HEK293 (cell line): Measurements from ENCODE around the gene GSK3B.

Source experiments
- CTCF ChIA-PET: fragments of 350-600 bp; formaldehyde crosslinking; extraction: SDS; loops from one replicate; lab custom pipeline; 2021; ENCODE audit warnings: antibody characterized with exemption; lab: Yijun Ruan, JAX
- POLR2A ChIA-PET: fragments of 300-600 bp; formaldehyde crosslinking; extraction: SDS; loops from one replicate; lab custom pipeline; 2020; ENCODE audit warnings: antibody characterized with exemption, inconsistent platforms; lab: Yijun Ruan, JAX
- H3K27ac ChIP-seq: fragments of 200-500 bp; sonication (Bioruptor generic); 2 replicates; pipeline ENCODE4 v1.5.1; 2014; ENCODE audit warnings: low read depth, low read length, control low read depth, inconsistent platforms; ENCODE audit errors: extremely low read depth
- H3K36me3 ChIP-seq, 2 experiments: fragments of 200-500 bp in 1 of 2; sonication (Bioruptor generic) in 1 of 2; 1 replicate in 1 of 2; 2 replicates in 1 of 2; pipeline ENCODE4 v1.5.1; 2014 to 2017; ENCODE audit warnings: inconsistent platforms in 2 of 2, low read length in 2 of 2; ENCODE audit not compliant: control insufficient read depth in 2 of 2, insufficient read depth in 1 of 2
- H3K4me1 ChIP-seq: fragments of 200-500 bp; sonication (Bioruptor generic); 2 replicates; pipeline ENCODE4 v1.5.1; 2014; ENCODE audit warnings: mild to moderate bottlenecking, low read length, inconsistent platforms; ENCODE audit not compliant: control insufficient read depth, insufficient read depth
- H3K4me3 ChIP-seq: 2 replicates; pipeline ENCODE4 v1.5.1; 2011; ENCODE audit warnings: low read depth, mild to moderate bottlenecking, control low read depth, low read length, moderate library complexity
- H3K9me3 ChIP-seq: fragments of 200-500 bp; sonication (Bioruptor generic); 2 replicates; pipeline ENCODE4 v1.5.1; 2014; ENCODE audit warnings: low read depth, low read length, inconsistent platforms; ENCODE audit not compliant: control insufficient read depth, insufficient read depth
- HOXA7 ChIP-seq: sonication (generic); formaldehyde crosslinking; IDR thresholded peaks from 2 replicates; pipeline ENCODE4 v1.8.1; 2022; ENCODE audit warnings: missing genetic modification reagents, borderline replicate concordance
- HOXD13 ChIP-seq: sonication (generic); formaldehyde crosslinking; IDR thresholded peaks from 2 replicates; pipeline ENCODE4 v1.8.0; 2022; ENCODE audit warnings: missing genetic modification reagents, borderline replicate concordance
- INSM2 ChIP-seq: fragments of 450-650 bp; formaldehyde crosslinking; IDR thresholded peaks from 2 replicates; pipeline ENCODE4 v1.5.1; 2016; ENCODE audit warnings: missing biosample characterization, missing genetic modification characterization
- KLF9 ChIP-seq: fragments of 450-650 bp; formaldehyde crosslinking; IDR thresholded peaks from 2 replicates; pipeline ENCODE4 v1.5.1; 2016; ENCODE audit warnings: missing biosample characterization, missing genetic modification characterization, low read depth
- ZBTB1 ChIP-seq: fragments of 450-650 bp; formaldehyde crosslinking; IDR thresholded peaks from 2 replicates; pipeline ENCODE4 v1.5.1; 2016; ENCODE audit warnings: missing biosample characterization, missing genetic modification characterization
- ZBTB21 ChIP-seq: fragments of 450-650 bp; formaldehyde crosslinking; IDR thresholded peaks from 2 replicates; pipeline ENCODE4 v1.5.1; 2017; ENCODE audit warnings: missing biosample characterization, missing genetic modification characterization
- ZBTB7A ChIP-seq: fragments of 450-650 bp; formaldehyde crosslinking; IDR thresholded peaks from 2 replicates; pipeline ENCODE4 v1.5.1; 2016; ENCODE audit warnings: low read depth, missing biosample characterization, missing genetic modification characterization
- ZFP37 ChIP-seq: fragments of 450-650 bp; formaldehyde crosslinking; IDR thresholded peaks from 2 replicates; pipeline ENCODE4 v1.5.1; 2016; ENCODE audit warnings: missing biosample characterization, missing genetic modification characterization
- ZFP69B ChIP-seq: fragments of 450-650 bp; formaldehyde crosslinking; IDR thresholded peaks from 2 replicates; pipeline ENCODE4 v1.5.1; 2016; ENCODE audit warnings: missing biosample characterization, missing genetic modification characterization
- ZNF132 ChIP-seq: fragments of 450-650 bp; formaldehyde crosslinking; IDR thresholded peaks from 2 replicates; pipeline ENCODE4 v1.5.1; 2017; ENCODE audit warnings: missing biosample characterization, missing genetic modification characterization, borderline replicate concordance
- ZNF157 ChIP-seq: fragments of 450-650 bp; formaldehyde crosslinking; IDR thresholded peaks from 2 replicates; pipeline ENCODE4 v1.5.1; 2016; ENCODE audit warnings: missing biosample characterization, missing genetic modification characterization
- ZNF184 ChIP-seq: fragments of 450-650 bp; IDR thresholded peaks from 2 replicates; pipeline ENCODE4 v1.5.1; 2018; ENCODE audit warnings: missing biosample characterization, mild to moderate bottlenecking, missing genetic modification characterization
- ZNF214 ChIP-seq: fragments of 450-650 bp; formaldehyde crosslinking; IDR thresholded peaks from 2 replicates; pipeline ENCODE4 v1.5.1; 2017; ENCODE audit warnings: missing biosample characterization, mild to moderate bottlenecking, missing genetic modification characterization, borderline replicate concordance
- ZNF302 ChIP-seq: fragments of 450-650 bp; formaldehyde crosslinking; IDR thresholded peaks from 2 replicates; pipeline ENCODE4 v1.5.1; 2016; ENCODE audit warnings: missing biosample characterization, missing genetic modification characterization, low read depth
- ZNF350 ChIP-seq: fragments of 450-650 bp; formaldehyde crosslinking; IDR thresholded peaks from 2 replicates; pipeline ENCODE4 v1.5.0; 2017; ENCODE audit warnings: missing biosample characterization, mild to moderate bottlenecking, missing genetic modification characterization
- ZNF555 ChIP-seq: fragments of 450-650 bp; formaldehyde crosslinking; conservative IDR thresholded peaks from 2 replicates; pipeline ENCODE4 v1.5.1; 2017; ENCODE audit warnings: missing biosample characterization, mild to moderate bottlenecking, missing genetic modification characterization, inconsistent platforms
- ZNF600 ChIP-seq: fragments of 450-650 bp; formaldehyde crosslinking; IDR thresholded peaks from 2 replicates; pipeline ENCODE4 v1.5.1; 2016; ENCODE audit warnings: missing biosample characterization, missing genetic modification characterization
- ZNF701 ChIP-seq: fragments of 450-650 bp; formaldehyde crosslinking; IDR thresholded peaks from 2 replicates; pipeline ENCODE4 v1.5.1; 2016; ENCODE audit warnings: missing biosample characterization, missing genetic modification characterization
- ZNF830 ChIP-seq: fragments of 450-650 bp; IDR thresholded peaks from 2 replicates; pipeline ENCODE4 v1.5.0; 2018; ENCODE audit warnings: missing biosample characterization, missing genetic modification characterization, low read depth, mild to moderate bottlenecking, moderate library complexity
- ZSCAN30 ChIP-seq: fragments of 450-650 bp; IDR thresholded peaks from 2 replicates; pipeline ENCODE4 v1.5.1; 2018; ENCODE audit warnings: missing biosample characterization, mild to moderate bottlenecking, missing genetic modification characterization, moderate library complexity
- ZSCAN5A ChIP-seq: fragments of 450-650 bp; formaldehyde crosslinking; IDR thresholded peaks from 2 replicates; pipeline ENCODE4 v1.5.1; 2016; ENCODE audit warnings: missing biosample characterization, missing genetic modification characterization
- TF ChIP-seq, protein P1 (sequence below): fragments of 450-650 bp; formaldehyde crosslinking; IDR thresholded peaks from 2 replicates; pipeline ENCODE4 v1.5.1; 2016; ENCODE audit warnings: missing biosample characterization, missing genetic modification characterization
- TF ChIP-seq, protein P2 (sequence below): fragments of 450-650 bp; formaldehyde crosslinking; IDR thresholded peaks from 2 replicates; pipeline ENCODE4 v1.5.1; 2016; ENCODE audit warnings: missing biosample characterization, missing genetic modification characterization

The GSK3B gene

DNA sequence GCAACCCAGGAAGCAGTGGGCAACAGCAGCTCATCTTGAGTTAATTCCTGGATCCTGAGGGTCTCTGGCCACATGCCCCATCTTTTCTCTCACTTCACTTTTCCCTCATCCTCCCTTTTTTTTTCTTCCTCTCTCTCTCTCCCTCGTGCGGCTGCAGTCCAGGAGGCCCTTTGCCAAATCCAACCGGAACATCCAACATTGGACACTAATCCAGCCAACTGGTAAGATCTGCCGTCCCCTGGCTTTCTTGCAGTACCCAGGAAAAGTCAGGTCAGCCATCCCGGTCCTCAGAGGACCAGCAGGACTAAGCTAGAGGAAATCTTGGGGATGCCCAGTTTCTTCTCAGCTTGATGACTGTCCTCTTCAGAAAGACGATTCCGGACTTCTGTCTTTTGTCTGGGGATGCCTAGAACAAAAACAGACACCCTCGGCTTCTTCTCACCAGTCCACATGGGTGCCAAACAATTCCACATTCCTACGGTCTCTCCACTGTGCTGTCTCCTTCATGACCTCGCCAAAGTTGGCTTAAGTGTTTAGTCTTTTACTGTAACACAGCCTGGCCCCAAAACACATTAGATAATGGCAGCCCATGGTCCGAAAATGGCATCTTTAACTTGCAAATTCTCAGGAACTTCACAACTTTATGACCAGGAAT is 115.6 kb downstream of the GSK3B start (continued):
- TF ChIP-seq ZSCAN30 = no peak
- TF ChIP-seq ZBTB1 (tag by site-specific recombination) = no peak
- TF ChIP-seq ZNF302 = no peak
- TF ChIP-seq ZNF184 = no peak
- TF ChIP-seq ZNF350 = no peak
- no peak for TF ChIP-seq ZNF701

DNA sequence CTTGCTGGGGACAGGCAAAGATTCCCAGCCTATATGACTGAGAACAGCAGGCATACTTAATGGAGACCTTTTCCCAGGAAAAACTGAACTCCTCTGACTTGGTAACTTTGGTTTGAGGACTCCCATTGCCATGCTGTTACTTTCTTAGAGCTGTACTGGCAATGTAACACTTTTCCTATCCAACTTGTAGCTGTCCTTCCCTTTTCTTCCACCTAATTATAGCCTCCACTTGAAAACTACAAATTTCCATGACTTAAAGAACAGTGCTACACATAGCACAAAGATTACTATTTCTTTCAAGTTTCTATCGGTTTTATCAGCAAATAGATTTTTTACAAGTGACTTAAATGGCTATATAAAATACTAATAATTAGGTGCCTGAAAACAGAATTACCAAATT is 116.9 kb downstream of the GSK3B start:
- Histone ChIP-seq H3K36me3 (no peaks in the 10 kb centered on the region), H3K9me3 (no peaks in the 10 kb centered on the region), H3K27ac (no peak overlapping the region), H3K4me3 (no peak overlapping the region), H3K4me1 (peaks cover 4% of the 10 kb centered on the region; the same call in 1 of the 2 replicates)
- TF ChIP-seq KLF9 (tag by site-specific recombination) (no peak), ZNF600 (tag by site-specific recombination) (no peak), ZNF555 (no peak), ZNF132 (tag by site-specific recombination) (no peak), ZBTB7A (tag by site-specific recombination) (no peak), ZNF157 (tag by site-specific recombination) (no peak), INSM2 (no peak), ZNF214 (tag by site-specific recombination) (no peak), ZFP37 (no peak), ZNF830 (tag by site-specific recombination) (no peak), HOXD13 (no peak), ZSCAN5A (tag by site-specific recombination) (no peak), ZBTB21 (tag by site-specific recombination) (no peak), HOXA7 (CRISPR knock-in tag) (no peak), ZFP69B (tag by site-specific recombination) (no peak)
- TF ChIP-seq, protein P1, sequence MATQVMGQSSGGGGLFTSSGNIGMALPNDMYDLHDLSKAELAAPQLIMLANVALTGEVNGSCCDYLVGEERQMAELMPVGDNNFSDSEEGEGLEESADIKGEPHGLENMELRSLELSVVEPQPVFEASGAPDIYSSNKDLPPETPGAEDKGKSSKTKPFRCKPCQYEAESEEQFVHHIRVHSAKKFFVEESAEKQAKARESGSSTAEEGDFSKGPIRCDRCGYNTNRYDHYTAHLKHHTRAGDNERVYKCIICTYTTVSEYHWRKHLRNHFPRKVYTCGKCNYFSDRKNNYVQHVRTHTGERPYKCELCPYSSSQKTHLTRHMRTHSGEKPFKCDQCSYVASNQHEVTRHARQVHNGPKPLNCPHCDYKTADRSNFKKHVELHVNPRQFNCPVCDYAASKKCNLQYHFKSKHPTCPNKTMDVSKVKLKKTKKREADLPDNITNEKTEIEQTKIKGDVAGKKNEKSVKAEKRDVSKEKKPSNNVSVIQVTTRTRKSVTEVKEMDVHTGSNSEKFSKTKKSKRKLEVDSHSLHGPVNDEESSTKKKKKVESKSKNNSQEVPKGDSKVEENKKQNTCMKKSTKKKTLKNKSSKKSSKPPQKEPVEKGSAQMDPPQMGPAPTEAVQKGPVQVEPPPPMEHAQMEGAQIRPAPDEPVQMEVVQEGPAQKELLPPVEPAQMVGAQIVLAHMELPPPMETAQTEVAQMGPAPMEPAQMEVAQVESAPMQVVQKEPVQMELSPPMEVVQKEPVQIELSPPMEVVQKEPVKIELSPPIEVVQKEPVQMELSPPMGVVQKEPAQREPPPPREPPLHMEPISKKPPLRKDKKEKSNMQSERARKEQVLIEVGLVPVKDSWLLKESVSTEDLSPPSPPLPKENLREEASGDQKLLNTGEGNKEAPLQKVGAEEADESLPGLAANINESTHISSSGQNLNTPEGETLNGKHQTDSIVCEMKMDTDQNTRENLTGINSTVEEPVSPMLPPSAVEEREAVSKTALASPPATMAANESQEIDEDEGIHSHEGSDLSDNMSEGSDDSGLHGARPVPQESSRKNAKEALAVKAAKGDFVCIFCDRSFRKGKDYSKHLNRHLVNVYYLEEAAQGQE = no peak
- TF ChIP-seq, protein P2, sequence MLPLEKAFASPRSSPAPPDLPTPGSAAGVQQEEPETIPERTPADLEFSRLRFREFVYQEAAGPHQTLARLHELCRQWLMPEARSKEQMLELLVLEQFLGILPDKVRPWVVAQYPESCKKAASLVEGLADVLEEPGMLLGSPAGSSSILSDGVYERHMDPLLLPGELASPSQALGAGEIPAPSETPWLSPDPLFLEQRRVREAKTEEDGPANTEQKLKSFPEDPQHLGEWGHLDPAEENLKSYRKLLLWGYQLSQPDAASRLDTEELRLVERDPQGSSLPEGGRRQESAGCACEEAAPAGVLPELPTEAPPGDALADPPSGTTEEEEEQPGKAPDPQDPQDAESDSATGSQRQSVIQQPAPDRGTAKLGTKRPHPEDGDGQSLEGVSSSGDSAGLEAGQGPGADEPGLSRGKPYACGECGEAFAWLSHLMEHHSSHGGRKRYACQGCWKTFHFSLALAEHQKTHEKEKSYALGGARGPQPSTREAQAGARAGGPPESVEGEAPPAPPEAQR = no peak
- POLR2A ChIA-PET = no interaction called here
- CTCF ChIA-PET = no interaction called here
